ENCODE measurements around the gene MAGED1.
"Not testable (repeated sequence)": the region's sequence is repeated elsewhere in the genome, so short reads cannot be mapped to it uniquely, and the experiment has no call there.

MAGED1 gene

DNA sequence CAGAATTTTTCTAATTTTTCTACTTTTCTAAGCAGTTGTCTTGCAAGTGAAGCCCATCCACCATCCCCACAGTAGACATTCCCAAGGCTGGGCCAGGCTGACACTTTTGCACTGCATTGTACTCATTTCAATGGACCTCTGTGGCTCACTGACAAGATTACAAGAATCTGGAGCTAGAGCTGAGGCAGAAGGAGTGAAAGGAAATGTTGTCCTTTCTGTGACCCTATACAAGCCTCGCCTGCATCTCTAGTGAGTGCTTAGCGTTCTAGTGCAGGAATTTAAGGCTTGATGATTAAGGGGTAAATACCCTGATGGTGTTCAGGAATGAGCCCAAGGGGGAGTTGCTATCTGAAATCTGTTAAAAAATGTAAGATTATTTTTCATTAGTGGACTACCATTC is 6.3 kb downstream of the MAGED1 start:
- no peaks in the 10 kb centered on the region for H3K27me3 ChIP-seq (replicated peaks; ENCODE audit: control insufficient read depth, insufficient read depth, low read length)
- no peaks in the 10 kb centered on the region for H3K9me3 ChIP-seq (ENCODE audit: control insufficient read depth, low read length)
- no peak overlapping the region for H3K9ac ChIP-seq (ENCODE audit: low read length)
- H3K4me1 ChIP-seq (ENCODE audit: control insufficient read depth, insufficient read depth, low read length): peaks cover 11% of the 10 kb centered on the region
- DNase-seq (ENCODE audit: low read depth): peak; percentile 29
- no peak overlapping the region for H3K4me3 ChIP-seq (ENCODE audit: low read length)
- peaks cover 74% of the 10 kb centered on the region for H3K36me3 ChIP-seq (ENCODE audit: control insufficient read depth, insufficient read depth, low read length, severe bottlenecking)

- no peaks in the 10 kb centered on the region for H3K27me3 ChIP-seq (replicated peaks; ENCODE audit: control insufficient read depth, insufficient read depth, low read length)
- H3K9me3 ChIP-seq (ENCODE audit: control insufficient read depth, low read length): no peaks in the 10 kb centered on the region
- H3K36me3 ChIP-seq (ENCODE audit: control insufficient read depth, insufficient read depth, low read length, severe bottlenecking): peaks cover 54% of the 10 kb centered on the region
- H3K4me3 ChIP-seq (ENCODE audit: low read length): no peak overlapping the region
- DNase-seq (ENCODE audit: low read depth): no peak
- H3K9ac ChIP-seq (ENCODE audit: low read length): no peak overlapping the region
- no peaks in the 10 kb centered on the region for H3K4me1 ChIP-seq (ENCODE audit: control insufficient read depth, insufficient read depth, low read length)
Observed at GRCh38 chrX:51902510-51903050, 9.2 kb downstream of the MAGED1 start.

DNA sequence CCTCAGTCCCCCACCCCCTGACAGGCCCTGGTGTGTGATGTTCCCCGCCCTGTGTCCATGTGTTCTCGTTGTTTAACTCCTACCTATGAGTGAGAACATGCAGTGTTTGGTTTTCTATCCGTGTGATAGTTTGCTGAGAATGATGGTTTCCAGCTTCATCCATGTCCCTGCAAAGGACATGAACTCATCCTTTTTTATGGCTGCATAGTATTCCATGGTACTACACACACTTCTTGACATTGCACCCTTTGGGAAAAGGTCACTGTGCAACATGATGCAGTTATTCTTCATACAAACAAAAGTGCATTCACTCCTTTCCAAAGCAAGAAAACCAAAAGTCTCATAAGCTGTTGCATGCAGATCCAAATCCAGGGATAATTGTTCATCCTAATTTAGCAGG is 11.7 kb downstream of the MAGED1 start:
- not testable (repeated sequence) for H3K27me3 ChIP-seq (replicated peaks; ENCODE audit: control insufficient read depth, insufficient read depth, low read length); H3K4me1 ChIP-seq (ENCODE audit: control insufficient read depth, insufficient read depth, low read length); H3K9me3 ChIP-seq (ENCODE audit: control insufficient read depth, low read length); H3K9ac ChIP-seq (ENCODE audit: low read length); H3K4me3 ChIP-seq (ENCODE audit: low read length); DNase-seq (ENCODE audit: low read depth)
- H3K36me3 ChIP-seq (ENCODE audit: control insufficient read depth, insufficient read depth, low read length, severe bottlenecking): peaks cover 30% of the 10 kb centered on the region

DNA sequence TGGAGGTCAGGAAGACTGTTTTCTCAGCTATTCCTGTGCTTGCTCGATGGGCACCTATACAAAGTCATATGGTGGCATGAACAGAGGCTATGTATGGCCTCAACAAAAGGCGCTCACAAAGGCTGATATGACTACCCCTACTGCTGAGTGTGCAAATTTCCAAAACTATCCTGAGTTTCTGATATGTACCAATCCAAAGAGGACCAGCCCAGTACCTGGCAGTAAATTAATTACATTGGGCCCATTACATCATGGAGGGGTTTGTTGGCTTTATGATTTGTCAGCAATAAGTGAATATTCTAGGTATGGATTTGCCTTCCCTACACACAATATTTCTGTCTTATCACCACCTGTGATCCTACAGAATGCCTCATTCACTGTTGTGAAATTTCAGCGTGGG is 12.3 kb downstream of the MAGED1 start:
- DNase-seq (ENCODE audit: low read depth): no peak
- no peaks in the 10 kb centered on the region for H3K4me1 ChIP-seq (ENCODE audit: control insufficient read depth, insufficient read depth, low read length)
- H3K27me3 ChIP-seq (replicated peaks; ENCODE audit: control insufficient read depth, insufficient read depth, low read length): peaks cover 2% of the 10 kb centered on the region
- no peak overlapping the region for H3K4me3 ChIP-seq (ENCODE audit: low read length)
- no peak overlapping the region for H3K9ac ChIP-seq (ENCODE audit: low read length)
- H3K9me3 ChIP-seq (ENCODE audit: control insufficient read depth, low read length): no peaks in the 10 kb centered on the region
- H3K36me3 ChIP-seq (ENCODE audit: control insufficient read depth, insufficient read depth, low read length, severe bottlenecking): peaks cover 27% of the 10 kb centered on the region

- H3K9me3 ChIP-seq (ENCODE audit: control insufficient read depth, low read length): peaks cover 20% of the 10 kb centered on the region
- peaks cover 15% of the 10 kb centered on the region for H3K27me3 ChIP-seq (replicated peaks; ENCODE audit: control insufficient read depth, insufficient read depth, low read length)
- no peaks in the 10 kb centered on the region for H3K36me3 ChIP-seq (ENCODE audit: control insufficient read depth, insufficient read depth, low read length, severe bottlenecking)
- no peak for DNase-seq (ENCODE audit: low read depth)
- H3K4me1 ChIP-seq (ENCODE audit: control insufficient read depth, insufficient read depth, low read length): no peaks in the 10 kb centered on the region
- no peak overlapping the region for H3K4me3 ChIP-seq (ENCODE audit: low read length)
- H3K9ac ChIP-seq (ENCODE audit: low read length): no peak overlapping the region
Observed at GRCh38 chrX:51917604-51918003, 24.2 kb downstream of the MAGED1 start.

DNA sequence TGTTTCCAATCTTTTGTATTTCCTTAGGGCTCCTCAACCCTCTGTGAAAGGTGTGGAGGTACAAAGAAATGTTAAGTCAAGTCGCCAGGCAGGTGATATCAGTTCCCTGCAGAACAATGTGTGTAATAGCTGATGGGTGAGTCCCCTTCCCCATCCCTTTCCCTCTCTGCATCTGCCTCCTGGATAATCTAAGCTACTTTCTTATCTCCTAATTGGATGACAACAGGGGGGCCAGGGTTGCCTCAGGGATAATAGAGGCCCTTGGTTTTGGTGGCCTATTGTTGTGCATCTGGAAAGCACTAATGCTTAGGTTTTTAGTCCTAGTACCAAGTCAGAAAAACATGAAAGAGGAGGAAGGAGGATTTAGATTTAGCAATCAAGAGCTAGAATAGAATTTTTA is 29.1 kb downstream of the MAGED1 start:
- H3K4me1 ChIP-seq (ENCODE audit: control insufficient read depth, insufficient read depth, low read length): no peaks in the 10 kb centered on the region

GRCh38 chrX:51931566-51932150 is 38.2 kb downstream of the MAGED1 start:
- Histone ChIP-seq H3K4me3 (ENCODE audit: low read length) (no peak overlapping the region), H3K4me1 (ENCODE audit: control insufficient read depth, insufficient read depth, low read length) (no peaks in the 10 kb centered on the region), H3K36me3 (ENCODE audit: control insufficient read depth, insufficient read depth, low read length, severe bottlenecking) (no peaks in the 10 kb centered on the region), H3K9ac (ENCODE audit: low read length) (no peak overlapping the region), H3K27me3 (replicated peaks; ENCODE audit: control insufficient read depth, insufficient read depth, low read length) (no peaks in the 10 kb centered on the region), H3K9me3 (ENCODE audit: control insufficient read depth, low read length) (peaks cover 5% of the 10 kb centered on the region)
- peak; percentile 73 for DNase-seq (ENCODE audit: low read depth)

More for the DNA sequence above, 29.1 kb downstream of the MAGED1 start:
- Histone ChIP-seq H3K4me3 (ENCODE audit: low read length) (no peak overlapping the region), H3K36me3 (ENCODE audit: control insufficient read depth, insufficient read depth, low read length, severe bottlenecking) (no peaks in the 10 kb centered on the region), H3K9ac (ENCODE audit: low read length) (no peak overlapping the region), H3K27me3 (replicated peaks; ENCODE audit: control insufficient read depth, insufficient read depth, low read length) (peaks cover 12% of the 10 kb centered on the region), H3K9me3 (ENCODE audit: control insufficient read depth, low read length) (peaks cover 16% of the 10 kb centered on the region)
- DNase-seq (ENCODE audit: low read depth): no peak

All from adipocyte (in vitro differentiated cells).